B cell (primary cell): ENCODE results near the gene CMIP. TPM values are rescaled to one million over a fixed set of nuclear protein-coding genes. Genes with fewer than 3 reads are reported as not detected.

Experiments
- ATAC-seq: fragments of 200-7000 bp; cut with Tn5 transposase; one replicate; pipeline ENCODE4 v1.10.0; 2021; ENCODE audit warnings: low read depth, mild to moderate bottlenecking, moderate number of reproducible peaks, moderate library complexity
- CTCF ChIA-PET: fragments of 350-600 bp; sonication (Branson Sonifier 250); formaldehyde crosslinking; loops from one replicate; lab custom pipeline; 2021; ENCODE audit warnings: antibody characterized with exemption, inconsistent platforms; lab: Charles Lee
- POLR2A ChIA-PET: fragments of 350-600 bp; sonication (Branson Sonifier 250); formaldehyde crosslinking; loops from one replicate; lab custom pipeline; 2021; ENCODE audit warnings: antibody characterized with exemption; lab: Charles Lee
- DNase-seq: peaks from one replicate; pipeline ENCODE4 v3.0.0; 2013
- H2AFZ ChIP-seq: 2 replicates; pipeline ENCODE4 v1.6.1; 2012; ENCODE audit warnings: mild to moderate bottlenecking, low read depth, low read length; ENCODE audit not compliant: insufficient read depth, poor library complexity, severe bottlenecking
- H3K27ac ChIP-seq, 2 donors: 1 replicate in 1 of 2; 2 replicates in 1 of 2; pipeline ENCODE4 v1.5.1; 2012 to 2013; ENCODE audit warnings: low read length in 2 of 2, mild to moderate bottlenecking in 2 of 2, moderate library complexity in 1 of 2
- H3K27me3 ChIP-seq, 4 experiments: fragments of 200-600 bp in 1 of 4; sonication (generic) in 1 of 4; replicated peaks in 1 of 4; 1 replicate in 2 of 4; 2 replicates in 2 of 4; pipeline versions ENCODE4 v1.6.1 to v1.7.0; 2013 to 2016; ENCODE audit warnings: low read length in 3 of 4, mild to moderate bottlenecking in 2 of 4, mixed read lengths in 1 of 4, moderate library complexity in 1 of 4; ENCODE audit not compliant: insufficient read depth in 4 of 4, control insufficient read depth in 3 of 4; ENCODE audit errors: control extremely low read depth in 1 of 4
- H3K36me3 ChIP-seq, 2 experiments: replicated peaks in 1 of 2; 1 replicate in 1 of 2; 2 replicates in 1 of 2; pipeline versions ENCODE4 v1.6.1 to v1.7.1; 2013; ENCODE audit warnings: low read length in 1 of 2; ENCODE audit not compliant: insufficient read depth in 2 of 2, control insufficient read depth in 1 of 2; ENCODE audit errors: control extremely low read depth in 1 of 2, extremely low read depth in 1 of 2
- H3K4me1 ChIP-seq, 2 donors: fragments of 200-600 bp in 1 of 2; sonication (generic) in 1 of 2; 1 replicate in 1 of 2; 2 replicates in 1 of 2; pipeline versions ENCODE4 v1.5.1 to v1.6.1; 2013 to 2017; ENCODE audit warnings: low read length in 2 of 2; ENCODE audit not compliant: control insufficient read depth in 2 of 2, insufficient read depth in 2 of 2
- H3K4me2 ChIP-seq: replicated peaks from 2 replicates; pipeline ENCODE3; 2012; ENCODE audit warnings: mild to moderate bottlenecking, low read depth, low read length; ENCODE audit not compliant: poor library complexity, severe bottlenecking
- H3K4me3 ChIP-seq, 5 experiments: fragments of 200-600 bp in 1 of 5; sonication (generic) in 1 of 5; 1 replicate in 3 of 5; 2 replicates in 2 of 5; pipeline versions ENCODE4 v1.5.1 to v1.7.0; 2011 to 2016; ENCODE audit warnings: low read length in 4 of 5, mild to moderate bottlenecking in 4 of 5, low read depth in 2 of 5, control low read depth in 1 of 5, moderate library complexity in 1 of 5; ENCODE audit not compliant: insufficient read depth in 1 of 5; ENCODE audit errors: control extremely low read depth in 1 of 5, extremely low read depth in 1 of 5
- H3K79me2 ChIP-seq: fragments of 200-600 bp; sonication (generic); one replicate; pipeline ENCODE4 v1.6.0; 2016; ENCODE audit warnings: low read length; ENCODE audit not compliant: control insufficient read depth, insufficient read depth
- H3K9ac ChIP-seq: fragments of 200-600 bp; sonication (generic); 2 replicates; pipeline ENCODE4 v1.6.1; 2017; ENCODE audit warnings: mild to moderate bottlenecking, low read length, moderate library complexity
- H3K9me3 ChIP-seq, 3 donors: one replicate each; pipeline versions ENCODE4 v1.6.1 to v1.7.1; 2013; ENCODE audit warnings: low read length in 2 of 3; ENCODE audit not compliant: control insufficient read depth in 2 of 3, insufficient read depth in 1 of 3; ENCODE audit errors: control extremely low read depth in 1 of 3
- H4K20me1 ChIP-seq: 2 replicates; pipeline ENCODE4 v1.6.0; 2012; ENCODE audit warnings: mild to moderate bottlenecking, low read length; ENCODE audit not compliant: insufficient read depth, control insufficient read depth, poor library complexity, severe bottlenecking
- H3K27ac Mint-ChIP-seq: one replicate; pipeline ENCODE4 v1.8.0; 2021; ENCODE audit warnings: mixed read lengths
- H3K27me3 Mint-ChIP-seq: one replicate; pipeline ENCODE4 v1.8.0; 2021; ENCODE audit warnings: mixed read lengths
- H3K4me1 Mint-ChIP-seq: one replicate; pipeline ENCODE4 v1.8.0; 2021; ENCODE audit warnings: mixed read lengths
- H3K4me3 Mint-ChIP-seq: one replicate; pipeline ENCODE4 v1.8.0; 2021; ENCODE audit warnings: mixed read lengths
- H3K9me3 Mint-ChIP-seq: one replicate; pipeline ENCODE4 v1.8.0; 2022; ENCODE audit warnings: mixed read lengths; ENCODE audit not compliant: insufficient read depth
- EZH2 ChIP-seq: IDR thresholded peaks from 2 replicates; pipeline ENCODE4 v1.6.1; 2012; ENCODE audit warnings: borderline replicate concordance, low read depth, mild to moderate bottlenecking, moderate library complexity, low read length; ENCODE audit not compliant: insufficient read depth, poor library complexity, severe bottlenecking
- WGBS: methylation state at CpG from one replicate; pipeline ENCODE4 v1.1.5; 2013; ENCODE audit warnings: missing lambda C conversion rate; ENCODE audit not compliant: insufficient coverage; 5-methylcytosine and 5-hydroxymethylcytosine counted together
- intact Hi-C: fragments of 100-400 bp; cut with micrococcal nuclease; formaldehyde crosslinking; loops from one replicate; pipeline ENCODE4 v1.10.0; 2022
- polyA plus RNA-seq: library from polyadenylated mRNA; depleted of rRNA; stranded (reverse); fragments of >200 nt; gene quantifications from 2 replicates; pipeline ENCODE4 v1.2.3, GENCODE V29; 2012
- total RNA-seq, 2 donors: library from RNA; stranded (reverse); fragments of 120-200 nt in 1 of 2; gene quantifications; 1 replicate in 1 of 2; 2 replicates in 1 of 2; pipeline versions ENCODE4 v1.2.3 to v1.2.4, GENCODE V29; 2013 to 2022
- TF ChIP-seq, protein P1 (sequence below): fragments of 200-600 bp; IDR thresholded peaks from one replicate; pipeline ENCODE4 v1.8.0; 2022; ENCODE audit warnings: antibody characterized with exemption, mild to moderate bottlenecking

The CMIP gene
- total and polyA plus RNA-seq, 2 donors (not counting 1 experiment from before 2014, with no cell fraction given), result 27.1 to 155 TPM

DNA sequence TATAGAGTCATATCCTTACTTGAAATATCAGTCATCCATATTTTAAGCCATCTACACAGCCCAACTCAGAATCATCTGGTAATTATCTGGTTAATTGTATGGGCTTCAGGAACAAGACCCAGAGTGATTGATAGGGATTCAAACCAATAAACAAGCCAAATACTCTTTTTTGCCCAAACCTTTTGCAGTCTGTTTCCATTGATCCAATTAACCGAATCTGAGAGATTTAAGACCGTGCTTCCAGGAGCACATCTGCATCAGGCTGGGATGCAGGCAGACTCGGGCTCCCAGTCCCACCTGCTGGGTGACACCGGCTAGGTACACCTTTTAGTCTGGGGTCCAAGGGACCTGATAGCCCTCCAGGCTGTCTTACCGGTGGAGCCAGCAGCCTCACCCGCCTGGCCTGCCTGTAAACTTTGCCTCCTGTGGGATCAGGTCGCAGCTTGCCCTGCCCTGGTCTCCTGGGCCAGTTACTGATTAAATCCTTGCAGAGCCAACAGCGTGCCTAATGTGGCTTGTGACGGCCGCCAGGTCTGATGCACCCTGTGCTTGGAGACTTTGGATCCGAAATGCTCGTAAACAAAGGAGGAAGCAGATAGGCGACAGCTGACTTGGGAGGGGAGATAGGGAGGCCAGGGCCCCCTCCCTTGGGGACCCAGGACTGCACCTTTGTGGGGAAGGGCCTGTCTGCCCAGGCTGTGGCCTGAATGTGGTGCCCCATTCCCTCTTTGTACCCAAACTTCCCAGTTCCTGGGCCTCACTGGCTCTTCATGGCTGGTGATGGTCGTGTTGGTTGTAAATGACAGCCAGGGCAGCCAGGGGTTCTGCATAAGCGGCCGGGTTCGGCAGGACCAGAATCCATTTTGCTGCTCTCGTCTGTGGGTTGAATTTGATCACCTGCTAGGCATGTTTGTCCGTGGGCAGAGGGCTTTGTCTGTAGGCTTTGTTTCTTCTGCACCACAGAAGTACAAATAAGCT, 3.8 kb downstream of the CMIP start:
- H3K9me3 ChIP-seq, result peaks cover 0 to 5% (median 0%) of the 10 kb centered on the region in 3 donors
- CTCF ChIA-PET, result no interaction called here
- no peak overlapping the region for H2AFZ ChIP-seq
- ATAC-seq, result no peak
- peaks cover 0 to 6% of the 10 kb centered on the region in 2 experiments for H3K36me3 ChIP-seq
- no peak for TF ChIP-seq EZH2
- TF ChIP-seq, protein P1, sequence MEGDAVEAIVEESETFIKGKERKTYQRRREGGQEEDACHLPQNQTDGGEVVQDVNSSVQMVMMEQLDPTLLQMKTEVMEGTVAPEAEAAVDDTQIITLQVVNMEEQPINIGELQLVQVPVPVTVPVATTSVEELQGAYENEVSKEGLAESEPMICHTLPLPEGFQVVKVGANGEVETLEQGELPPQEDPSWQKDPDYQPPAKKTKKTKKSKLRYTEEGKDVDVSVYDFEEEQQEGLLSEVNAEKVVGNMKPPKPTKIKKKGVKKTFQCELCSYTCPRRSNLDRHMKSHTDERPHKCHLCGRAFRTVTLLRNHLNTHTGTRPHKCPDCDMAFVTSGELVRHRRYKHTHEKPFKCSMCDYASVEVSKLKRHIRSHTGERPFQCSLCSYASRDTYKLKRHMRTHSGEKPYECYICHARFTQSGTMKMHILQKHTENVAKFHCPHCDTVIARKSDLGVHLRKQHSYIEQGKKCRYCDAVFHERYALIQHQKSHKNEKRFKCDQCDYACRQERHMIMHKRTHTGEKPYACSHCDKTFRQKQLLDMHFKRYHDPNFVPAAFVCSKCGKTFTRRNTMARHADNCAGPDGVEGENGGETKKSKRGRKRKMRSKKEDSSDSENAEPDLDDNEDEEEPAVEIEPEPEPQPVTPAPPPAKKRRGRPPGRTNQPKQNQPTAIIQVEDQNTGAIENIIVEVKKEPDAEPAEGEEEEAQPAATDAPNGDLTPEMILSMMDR, result no peak
- no peak overlapping the region for H3K9ac ChIP-seq
- H3K4me3 ChIP-seq, result no peak overlapping the region
- H3K79me2 ChIP-seq, result peaks cover 84% of the 10 kb centered on the region
- 88% methylated on average over 17 of the region's 19 CpGs for WGBS
- peak overlapping the region in 1 of 2 donors; percentile 55 for H3K27ac ChIP-seq
- DNase-seq, result no peak
- POLR2A ChIA-PET, result interaction anchor here (0.8 kb wide), 1 partner anchor 9 kb away, joined by 6 read pairs; no protein-coding TSS in a partner anchor
- intact Hi-C loops, result no loop called here
- H3K4me3 Mint-ChIP-seq, result peak overlapping the region; percentile 56
- H3K4me1 Mint-ChIP-seq, result peaks cover 77% of the 10 kb centered on the region
- peaks cover 66% of the 10 kb centered on the region for H4K20me1 ChIP-seq
- H3K27me3 ChIP-seq, result no peaks in the 10 kb centered on the region
- peak overlapping the region; percentile 87 for H3K4me2 ChIP-seq
- H3K27me3 Mint-ChIP-seq, result no peaks in the 10 kb centered on the region
- H3K4me1 ChIP-seq, result peaks cover 55 to 66% of the 10 kb centered on the region in 2 donors
- H3K27ac Mint-ChIP-seq, result no peak overlapping the region
- peaks cover 4% of the 10 kb centered on the region for H3K9me3 Mint-ChIP-seq

DNA sequence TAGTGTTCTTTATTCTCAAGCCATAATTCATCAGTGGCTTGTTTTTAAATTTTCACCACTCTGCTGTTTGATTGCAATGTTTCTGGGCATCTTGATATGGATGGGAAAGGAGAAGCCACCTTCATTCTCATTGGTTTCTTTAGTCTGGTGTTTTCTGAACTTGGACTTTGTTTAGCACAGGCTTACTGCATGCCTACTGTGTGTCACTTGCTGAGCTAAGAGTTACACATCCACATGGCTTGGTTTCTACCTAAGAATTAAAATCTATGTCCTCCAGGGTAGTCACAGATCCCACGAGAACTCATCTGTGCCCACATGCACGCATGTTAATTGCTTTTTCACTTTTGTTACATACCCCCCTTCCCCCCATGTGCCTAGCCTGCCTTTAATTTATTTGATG, 4.6 kb downstream of the CMIP start:
- Histone ChIP-seq H3K4me3 (no peak overlapping the region), H3K9ac (no peak overlapping the region), H3K4me2 (peak overlapping the region; percentile 14), H2AFZ (no peak overlapping the region), H3K27ac (peak overlapping the region in 1 of 2 donors; percentile 55), H3K27me3 (no peaks in the 10 kb centered on the region), H4K20me1 (peaks cover 74% of the 10 kb centered on the region), H3K9me3 (peaks cover 0 to 5% (median 0%) of the 10 kb centered on the region in 3 donors), H3K4me1 (peaks cover 51 to 61% of the 10 kb centered on the region in 2 donors), H3K36me3 (peaks cover 0 to 6% of the 10 kb centered on the region in 2 experiments), H3K79me2 (peaks cover 92% of the 10 kb centered on the region)
- TF ChIP-seq, protein P1, result no peak
- TF ChIP-seq EZH2, result no peak
- Mint-ChIP-seq H3K4me1 (peaks cover 78% of the 10 kb centered on the region), H3K9me3 (peaks cover 4% of the 10 kb centered on the region), H3K27ac (peak overlapping the region; percentile 32), H3K27me3 (no peaks in the 10 kb centered on the region), H3K4me3 (peak overlapping the region; percentile 54)
- intact Hi-C loops, result no loop called here
- POLR2A ChIA-PET, result interaction anchor here (0.8 kb wide), 1 partner anchor 8 kb away, joined by 6 read pairs; no protein-coding TSS in a partner anchor
- DNase-seq (no peak), ATAC-seq (no peak)
- WGBS, result no CpG with 5 or more reads among the region's 2 CpGs
- CTCF ChIA-PET, result no interaction called here
